ENCODE measurements around the gene TENT4A. TPM values are rescaled to one million over a fixed set of nuclear protein-coding genes. Genes with fewer than 3 reads are reported as not detected.

TENT4A gene
- total RNA-seq, 2 experiments from 2014 or later: 29.2 to 33.3 TPM

Other genes starting within 250 kb of the TENT4A start
- 10 to 100 TPM; 91.1 to 97.1 TPM for gene NSUN2, start 80.4 kb upstream of the TENT4A start, total RNA-seq
- 10 to 100 TPM in 1 of 2 experiments, 1 to 10 TPM in 1; 7.6 to 11.1 TPM for gene SRD5A1, start 80.0 kb upstream of the TENT4A start, total RNA-seq

Measured in activated CD4-positive, alpha-beta T cell treated with anti-CD3 and anti-CD28 coated beads for 36 hours (primary cell).